Endometrium (tissue), 2 donors: Measurements from ENCODE around the gene ATP5MK.
A peak's percentile ranks its signal among the peaks of the same experiment; 100 is the strongest.
"Not testable (repeated sequence)": the region's sequence is repeated elsewhere in the genome, so short reads cannot be mapped to it uniquely, and the experiment has no call there.

ENCODE experiments used
- FAIRE-seq: peaks from 2 replicates; lab custom pipeline; 2012; peaks lifted over from hg19 to GRCh38; lab: Jason Lieb, UNC
- donor health status: control.
- donor health status: control.

Gene ATP5MK

GRCh38 chr10:103396789-103397087 is 463 bp upstream of the ATP5MK start:
- no peak for FAIRE-seq

- no peak for FAIRE-seq
Measured at GRCh38 chr10:103395754-103396066, 565 bp downstream of the ATP5MK start.

DNA sequence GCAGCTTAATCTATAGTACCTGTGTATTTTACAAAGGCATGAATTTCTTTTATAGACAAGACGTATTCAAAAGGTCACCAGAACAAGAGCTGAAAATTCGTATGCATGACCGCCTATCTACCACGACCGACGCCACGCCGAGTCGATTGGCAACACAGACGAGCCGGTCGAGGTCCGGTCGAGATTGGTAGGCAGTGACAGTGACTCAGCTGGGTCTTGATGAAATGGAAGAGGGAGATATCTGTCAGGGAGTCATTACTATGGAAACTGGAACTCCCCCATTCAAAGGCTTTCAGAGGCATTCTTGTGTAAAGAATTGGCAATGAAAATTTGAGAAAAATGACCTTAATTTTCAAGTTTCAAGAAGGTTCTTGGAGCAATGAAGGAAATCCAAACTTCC is 2.1 kb downstream of the ATP5MK start:
- FAIRE-seq = no peak

DNA sequence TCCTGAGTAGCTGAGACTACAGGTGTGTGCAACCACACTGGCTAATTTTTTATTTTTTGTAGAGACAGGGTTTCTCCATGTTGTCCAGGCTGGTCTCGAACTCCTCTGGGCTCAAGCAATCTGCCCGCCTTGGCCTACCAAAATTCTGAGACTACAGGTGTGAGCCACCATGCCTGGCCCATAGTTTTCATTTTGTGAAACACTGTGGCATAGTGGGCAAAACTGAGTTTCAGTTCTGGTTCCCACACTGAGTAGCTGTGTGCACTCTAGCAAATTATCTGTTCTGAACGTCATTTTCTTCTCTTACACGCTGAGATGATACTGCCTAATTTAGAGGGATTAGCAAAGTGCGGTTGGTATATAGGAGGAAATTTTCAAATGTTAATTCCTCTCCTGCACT is 13.5 kb downstream of the ATP5MK start:
- FAIRE-seq = no peak

DNA sequence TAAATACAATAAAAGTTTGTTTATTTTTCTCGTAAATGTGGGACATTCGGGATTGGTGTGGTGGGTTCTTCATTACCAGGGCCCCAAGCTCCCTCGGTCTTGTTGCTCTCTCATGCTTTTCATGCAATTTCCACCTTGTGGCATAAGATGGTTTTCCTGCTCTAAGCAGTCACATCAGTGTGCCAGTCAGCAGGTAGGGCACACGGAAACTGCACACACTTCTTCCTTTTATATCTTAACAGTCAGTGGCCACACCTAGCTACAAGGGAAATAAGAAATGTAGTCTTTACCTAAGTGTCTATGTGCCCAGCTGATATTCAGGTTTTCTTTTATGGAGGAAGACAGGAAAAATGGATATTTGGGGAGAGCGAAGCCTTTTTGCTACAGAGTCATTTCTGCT is 22.0 kb downstream of the ATP5MK start:
- no peak for FAIRE-seq

GRCh38 chr10:103373544-103373943 is 22.7 kb downstream of the ATP5MK start:
- FAIRE-seq = no peak

DNA sequence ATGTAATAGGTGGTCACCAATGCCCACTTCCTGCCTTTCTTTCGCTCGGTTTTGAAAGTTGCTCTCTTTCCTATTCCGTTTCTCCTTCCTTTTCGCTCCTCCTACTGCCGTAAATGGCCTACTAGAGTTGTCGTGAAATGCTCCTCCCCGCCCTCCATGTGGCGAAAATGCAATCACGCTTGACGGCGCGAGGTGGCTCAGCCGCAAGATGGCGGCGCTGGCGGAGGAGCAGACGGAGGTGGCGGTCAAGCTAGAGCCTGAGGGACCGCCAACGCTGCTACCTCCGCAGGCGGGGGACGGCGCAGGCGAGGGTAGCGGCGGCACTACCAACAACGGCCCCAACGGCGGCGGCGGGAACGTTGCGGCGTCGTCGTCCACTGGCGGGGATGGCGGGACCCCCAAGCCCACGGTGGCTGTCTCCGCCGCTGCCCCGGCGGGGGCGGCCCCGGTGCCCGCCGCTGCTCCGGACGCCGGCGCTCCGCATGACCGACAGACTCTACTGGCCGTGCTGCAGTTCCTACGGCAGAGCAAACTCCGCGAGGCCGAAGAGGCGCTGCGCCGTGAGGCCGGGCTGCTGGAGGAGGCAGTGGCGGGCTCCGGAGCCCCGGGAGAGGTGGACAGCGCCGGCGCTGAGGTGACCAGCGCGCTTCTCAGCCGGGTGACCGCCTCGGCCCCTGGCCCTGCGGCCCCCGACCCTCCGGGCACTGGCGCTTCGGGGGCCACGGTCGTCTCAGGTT is 28.3 kb downstream of the ATP5MK start, which contains the start of gene TAF5:
Gene TAF5 (plus strand): TSS at position 195 of the 737 bp plus-strand sequence. CDS start 14 bp downstream, at position 209.
- peak; percentile 89 for FAIRE-seq

GRCh38 chr10:103367379-103367781 is 28.9 kb downstream of the ATP5MK start:
- FAIRE-seq = no peak

- not testable (repeated sequence) for FAIRE-seq
Measured at GRCh38 chr10:103360791-103361190, 35.5 kb downstream of the ATP5MK start.

GRCh38 chr10:103359493-103359892 is 36.8 kb downstream of the ATP5MK start:
- FAIRE-seq = not testable (repeated sequence)

DNA sequence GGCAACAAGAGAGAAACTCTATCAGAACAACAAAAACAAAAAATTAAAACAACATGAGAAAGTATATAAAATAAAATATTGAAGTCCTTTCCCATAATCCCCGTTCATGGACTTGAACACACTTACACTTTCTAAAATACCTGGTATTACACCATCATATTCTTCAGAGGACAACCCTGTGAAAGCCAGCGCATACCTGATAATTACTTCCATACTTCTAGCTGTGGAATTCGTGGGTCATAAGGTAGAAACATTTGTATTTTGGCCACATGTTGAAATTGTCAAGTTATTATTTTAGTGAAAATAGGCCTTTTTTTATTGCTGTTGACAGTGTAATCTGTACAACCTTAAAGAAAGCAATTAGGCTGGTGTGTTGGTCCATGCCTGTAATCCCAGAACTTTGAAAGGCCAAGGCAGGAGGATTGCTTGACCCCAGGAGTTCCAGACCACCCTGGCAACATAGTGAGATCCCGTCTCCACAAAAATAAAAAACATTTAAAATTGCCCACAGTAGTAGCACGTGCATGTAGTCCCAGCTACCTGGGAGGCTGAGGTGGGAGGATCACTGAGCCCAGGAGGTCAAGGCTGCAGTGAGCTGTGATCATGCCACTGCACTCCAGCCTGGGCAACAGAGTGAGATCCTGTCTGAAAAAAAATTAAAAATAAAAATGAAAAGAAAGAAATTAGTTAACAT is 40.2 kb downstream of the ATP5MK start:
- no peak for FAIRE-seq

DNA sequence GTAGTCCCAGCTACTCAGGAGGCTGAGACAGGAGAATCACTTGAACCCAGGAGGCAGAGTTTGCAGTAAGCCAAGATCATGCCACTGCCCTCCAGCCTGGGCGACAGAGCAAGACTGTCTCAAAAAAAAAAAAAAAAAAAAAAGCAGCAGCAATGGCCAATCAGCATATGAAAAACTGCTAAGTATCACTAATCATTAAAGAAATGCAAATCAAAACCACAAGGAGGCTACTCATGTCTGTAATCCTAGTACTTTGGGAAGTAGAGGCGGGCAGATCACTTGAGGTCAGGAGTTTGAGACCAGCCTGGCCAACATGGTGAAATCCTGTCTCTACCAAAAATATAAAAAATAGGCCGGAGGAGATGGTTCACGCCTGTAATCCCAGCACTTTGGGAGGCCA is 41.7 kb downstream of the ATP5MK start:
- not testable (repeated sequence) for FAIRE-seq

DNA sequence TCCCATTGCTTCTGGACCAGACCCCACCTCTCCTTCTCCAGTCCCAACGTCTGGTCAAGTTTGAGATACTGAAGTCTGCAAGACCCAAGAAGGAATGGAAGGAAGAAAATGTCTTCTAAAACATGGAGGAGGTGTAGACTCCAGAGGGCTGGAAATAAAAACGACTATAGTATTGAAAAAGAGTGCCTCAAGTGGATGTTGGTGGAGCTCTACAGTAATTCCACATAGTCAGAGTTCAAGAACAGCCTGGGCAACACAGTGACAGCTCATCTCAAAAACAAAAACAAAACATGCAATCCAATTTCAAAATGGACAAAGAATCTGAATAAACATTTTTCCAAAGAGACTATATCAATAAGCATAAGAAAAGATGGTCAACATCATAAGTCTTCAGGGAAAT is 43.0 kb downstream of the ATP5MK start:
- no peak for FAIRE-seq

- no peak for FAIRE-seq
Measured at GRCh38 chr10:103350517-103351260, 45.6 kb downstream of the ATP5MK start, which contains the start of gene PCGF6. TSS of gene PCGF6 (minus strand) at chr10:103351140. CDS start at chr10:103351066, 74 bp downstream.

DNA sequence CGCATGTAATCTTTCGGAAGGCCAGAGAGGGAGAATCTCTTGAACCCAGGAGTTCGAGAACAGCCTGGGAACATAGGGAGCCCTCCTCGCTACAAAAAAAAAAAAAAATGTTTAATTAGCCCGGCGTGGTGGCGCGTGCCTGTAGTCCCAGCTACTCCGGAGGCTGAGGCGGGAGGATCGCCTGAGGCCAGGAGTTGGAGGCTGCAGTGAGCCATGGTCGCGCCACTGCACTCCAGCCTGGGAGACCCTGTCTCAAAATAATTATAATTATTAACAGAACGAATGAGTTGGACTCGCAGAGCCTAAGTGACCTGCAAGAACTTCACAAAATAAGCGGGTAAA is 46.1 kb downstream of the ATP5MK start:
- no peak for FAIRE-seq
